Measurements from ENCODE around the gene RNASE1. TPM values are rescaled to one million over a fixed set of nuclear protein-coding genes. Genes with fewer than 3 reads are reported as not detected.

The RNASE1 gene
- total and polyA plus RNA-seq, 8 donors, result 51.6 to 604 (median 237) TPM

- Histone ChIP-seq H3K36me3 (no peaks in the 10 kb centered on the region), H3K4me3 (peak overlapping the region in 3 of 4 donors; percentile 2 to 50 (median 48)), H3K27ac (peak overlapping the region; percentile 33 to 86 (median 79)), H3K9me3 (no peaks in the 10 kb centered on the region), H3K27me3 (no peaks in the 10 kb centered on the region), H3K4me1 (peaks cover 4 to 57% (median 27%) of the 10 kb centered on the region in 4 donors)
- DNase-seq, result peak in 1 of 2 donors; percentile 30
- intact Hi-C loops (cut with DNase I; ENCODE audit: low total_unique reads), result no loop called here
- TF ChIP-seq, protein P1, sequence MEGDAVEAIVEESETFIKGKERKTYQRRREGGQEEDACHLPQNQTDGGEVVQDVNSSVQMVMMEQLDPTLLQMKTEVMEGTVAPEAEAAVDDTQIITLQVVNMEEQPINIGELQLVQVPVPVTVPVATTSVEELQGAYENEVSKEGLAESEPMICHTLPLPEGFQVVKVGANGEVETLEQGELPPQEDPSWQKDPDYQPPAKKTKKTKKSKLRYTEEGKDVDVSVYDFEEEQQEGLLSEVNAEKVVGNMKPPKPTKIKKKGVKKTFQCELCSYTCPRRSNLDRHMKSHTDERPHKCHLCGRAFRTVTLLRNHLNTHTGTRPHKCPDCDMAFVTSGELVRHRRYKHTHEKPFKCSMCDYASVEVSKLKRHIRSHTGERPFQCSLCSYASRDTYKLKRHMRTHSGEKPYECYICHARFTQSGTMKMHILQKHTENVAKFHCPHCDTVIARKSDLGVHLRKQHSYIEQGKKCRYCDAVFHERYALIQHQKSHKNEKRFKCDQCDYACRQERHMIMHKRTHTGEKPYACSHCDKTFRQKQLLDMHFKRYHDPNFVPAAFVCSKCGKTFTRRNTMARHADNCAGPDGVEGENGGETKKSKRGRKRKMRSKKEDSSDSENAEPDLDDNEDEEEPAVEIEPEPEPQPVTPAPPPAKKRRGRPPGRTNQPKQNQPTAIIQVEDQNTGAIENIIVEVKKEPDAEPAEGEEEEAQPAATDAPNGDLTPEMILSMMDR (IDR thresholded peaks at IDR 0.05), result no peak
- no peak for TF ChIP-seq POLR2A (IDR thresholded peaks at IDR 0.05)
- no peak for TF ChIP-seq EP300 (IDR thresholded peaks at IDR 0.05)
- no peak for TF ChIP-seq POLR2AphosphoS5 (IDR thresholded peaks at IDR 0.05)
- 4 to 12% (median 11%) methylated on average over 4 of the region's 4 CpGs for WGBS, 5 donors
These were observed 3.2 kb downstream of the RNASE1 start for GRCh38 chr14:20799456-20799891.

DNA sequence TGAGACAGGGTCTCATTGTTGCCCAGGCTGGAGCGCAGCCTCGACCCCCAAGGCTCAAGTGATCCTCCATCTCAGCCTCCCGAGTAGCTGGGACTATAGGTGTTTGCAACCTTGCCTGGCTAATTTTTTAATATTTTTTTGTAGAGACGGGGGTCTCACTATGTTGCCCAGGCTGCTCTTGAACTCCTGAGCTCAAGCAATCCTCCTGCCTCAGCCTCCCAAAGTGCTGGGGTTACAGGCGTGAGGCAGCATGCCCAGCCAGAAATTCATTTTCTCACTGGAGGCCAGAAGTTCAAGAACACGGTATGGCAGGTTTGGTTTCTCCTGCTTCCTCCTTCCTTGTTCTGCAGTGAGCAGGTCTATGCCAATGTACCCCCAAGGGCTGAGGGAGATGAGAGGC lies 3.7 kb downstream of the RNASE1 start:
- WGBS, 5 donors, result 69 to 78% (median 72%) methylated on average over 6 of the region's 6 CpGs
- no peak for DNase-seq
- H3K9me3 ChIP-seq, result no peaks in the 10 kb centered on the region
- H3K4me3 ChIP-seq, result peak overlapping the region in 1 of 4 donors; percentile 48
- intact Hi-C loops (cut with DNase I; ENCODE audit: low total_unique reads), result no loop called here
- H3K36me3 ChIP-seq, result no peaks in the 10 kb centered on the region
- TF ChIP-seq POLR2AphosphoS5 (IDR thresholded peaks at IDR 0.05) (no peak), EP300 (IDR thresholded peaks at IDR 0.05) (no peak), POLR2A (IDR thresholded peaks at IDR 0.05) (no peak)
- TF ChIP-seq, protein P1 (IDR thresholded peaks at IDR 0.05), result no peak
- no peaks in the 10 kb centered on the region for H3K27me3 ChIP-seq
- peaks cover 4 to 52% (median 27%) of the 10 kb centered on the region in 4 donors for H3K4me1 ChIP-seq
- H3K27ac ChIP-seq, result peak overlapping the region in 4 of 5 donors; percentile 73 to 86 (median 81)

DNA sequence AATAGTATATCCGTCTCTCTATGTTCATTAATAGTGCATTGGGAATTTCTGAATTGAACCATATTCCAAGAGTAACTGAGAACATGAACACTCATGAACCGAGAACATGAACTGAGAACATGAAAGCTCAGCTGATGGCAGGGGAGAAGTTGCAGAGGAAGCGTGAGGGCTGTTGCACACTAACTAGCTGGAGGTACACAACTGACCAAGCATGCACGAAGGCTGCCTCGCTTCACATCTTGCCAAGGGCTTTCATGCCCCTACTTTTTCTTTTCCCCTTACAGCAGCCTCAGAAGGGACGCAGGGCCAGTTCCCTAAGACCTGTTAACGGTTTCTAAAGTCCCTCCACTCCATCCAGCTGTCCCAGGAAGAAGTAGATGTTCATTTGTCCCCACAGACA lies 4.3 kb downstream of the RNASE1 start:
- Histone ChIP-seq H3K27ac (peak overlapping the region in 4 of 5 donors; percentile 73 to 86 (median 81)), H3K4me1 (peaks cover 4 to 46% (median 24%) of the 10 kb centered on the region in 4 donors), H3K4me3 (peak overlapping the region in 1 of 4 donors; percentile 48), H3K9me3 (no peaks in the 10 kb centered on the region), H3K36me3 (no peaks in the 10 kb centered on the region), H3K27me3 (no peaks in the 10 kb centered on the region)
- no peak for TF ChIP-seq POLR2AphosphoS5 (IDR thresholded peaks at IDR 0.05)
- WGBS, 5 donors, result 68 to 87% (median 73%) methylated on average over 7 of the region's 7 CpGs
- no peak for DNase-seq
- intact Hi-C loops (cut with DNase I; ENCODE audit: low total_unique reads), result no loop called here

- whole genome bisulfite sequencing, 5 donors, result 76 to 97% (median 85%) methylated on average over 1 of the region's 1 CpG
- TF ChIP-seq, protein P1 (IDR thresholded peaks at IDR 0.05), result no peak
- Histone ChIP-seq H3K27me3 (no peaks in the 10 kb centered on the region), H3K36me3 (no peaks in the 10 kb centered on the region), H3K9me3 (no peaks in the 10 kb centered on the region), H3K27ac (peak overlapping the region in 1 of 5 donors; percentile 22), H3K4me3 (no peak overlapping the region), H3K4me1 (peaks cover 4 to 39% (median 20%) of the 10 kb centered on the region in 4 donors)
- intact Hi-C loops (cut with DNase I; ENCODE audit: low total_unique reads), result no loop called here
- no peak for DNase-seq
These were observed 5.5 kb downstream of the RNASE1 start for GRCh38 chr14:20797164-20797563.

- Histone ChIP-seq H3K27me3 (no peaks in the 10 kb centered on the region), H3K36me3 (no peaks in the 10 kb centered on the region), H3K27ac (no peak overlapping the region), H3K4me3 (no peak overlapping the region), H3K4me1 (peaks cover 4 to 27% (median 11%) of the 10 kb centered on the region in 4 donors), H3K9me3 (no peaks in the 10 kb centered on the region)
- intact Hi-C loops (cut with DNase I; ENCODE audit: low total_unique reads), result no loop called here
- TF ChIP-seq EP300 (IDR thresholded peaks at IDR 0.05), result no peak
- TF ChIP-seq POLR2AphosphoS5 (IDR thresholded peaks at IDR 0.05), result no peak
- TF ChIP-seq, protein P1 (IDR thresholded peaks at IDR 0.05), result no peak
- no peak for TF ChIP-seq POLR2A (IDR thresholded peaks at IDR 0.05)
- no peak for DNase-seq
- WGBS, 5 donors, result 64 to 78% (median 69%) methylated on average over 7 of the region's 7 CpGs
These were observed 7.8 kb downstream of the RNASE1 start for GRCh38 chr14:20794644-20795369.
